Ascending aorta (tissue), 2 donors: ENCODE measurements around the gene LDLRAD4. TPM values are rescaled to one million over a fixed set of nuclear protein-coding genes. Genes with fewer than 3 reads are reported as not detected.

Source experiments
- DNase-seq, 2 donors: peaks; one replicate each; pipeline ENCODE4 v3.0.0-alpha.2; 2019; ENCODE audit warnings: low spot score in 2 of 2
- H3K27ac ChIP-seq, 2 donors: fragments of 200-600 bp; sonication (generic); one replicate each; pipeline ENCODE4 v1.5.1; 2016 to 2017; ENCODE audit warnings: mild to moderate bottlenecking in 1 of 2
- H3K27me3 ChIP-seq: fragments of 200-600 bp; sonication (generic); one replicate; pipeline ENCODE4 v1.5.1; 2017
- H3K36me3 ChIP-seq, 2 donors: fragments of 200-600 bp; sonication (generic); one replicate each; pipeline ENCODE4 v1.5.1; 2016
- H3K4me1 ChIP-seq, 2 donors: fragments of 200-600 bp; sonication (generic); one replicate each; pipeline ENCODE4 v1.5.1; 2016 to 2017; ENCODE audit warnings: mild to moderate bottlenecking in 1 of 2
- H3K4me3 ChIP-seq, 2 donors: fragments of 200-600 bp; sonication (generic); one replicate each; pipeline ENCODE4 v1.5.1; 2016 to 2017; ENCODE audit warnings: mild to moderate bottlenecking in 1 of 2
- H3K9me3 ChIP-seq, 2 donors: fragments of 200-600 bp; sonication (generic); one replicate each; pipeline ENCODE4 v1.5.1; 2016
- intact Hi-C: fragments of 100-400 bp; cut with DNase I; formaldehyde crosslinking; loops from one replicate; pipeline ENCODE4 v1.15.1; 2023
- total RNA-seq: library from RNA; depleted of rRNA; stranded (reverse); fragments of >200 nt; gene quantifications from one replicate; pipeline ENCODE4 v1.1.0, GENCODE V29; 2016
- TF ChIP-seq, protein P1 (sequence below), 3 experiments: fragments of 200-600 bp in 2 of 3; fragments of 450-650 bp in 1 of 3; sonication (generic) in 2 of 3; IDR thresholded peaks; one replicate each; pipeline ENCODE4 v1.5.1; 2016 to 2019; ENCODE audit warnings: antibody characterized with exemption in 3 of 3, mild to moderate bottlenecking in 1 of 3, moderate library complexity in 1 of 3

Gene LDLRAD4
- total RNA-seq, 1 donor from 2014 or later, result 21.0 TPM

DNA sequence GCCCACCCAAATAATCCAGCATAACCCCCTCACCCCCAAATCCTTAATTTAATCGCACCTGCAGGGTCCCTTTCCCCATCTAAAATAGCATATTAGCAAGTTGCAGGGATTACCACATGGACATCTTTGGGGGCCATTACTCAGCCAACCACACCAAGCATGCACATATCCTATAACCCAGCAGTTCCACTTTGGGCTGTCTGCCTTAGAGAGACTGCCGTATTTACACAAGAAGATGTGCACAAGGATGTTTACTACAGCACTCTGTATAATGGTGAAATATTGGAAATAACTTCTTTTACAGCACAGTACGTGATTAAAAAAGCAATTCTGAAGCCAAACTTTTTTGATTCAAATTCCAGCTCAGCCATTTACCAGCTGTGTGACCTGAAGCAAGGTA, 17.3 kb upstream of the LDLRAD4 start:
- DNase-seq, result no peak
- intact Hi-C loops, result no loop called here
- no peak overlapping the region for H3K27ac ChIP-seq
- no peak overlapping the region for H3K4me3 ChIP-seq
- H3K4me1 ChIP-seq, result no peaks in the 10 kb centered on the region
- H3K36me3 ChIP-seq, result no peaks in the 10 kb centered on the region
- TF ChIP-seq, protein P1, sequence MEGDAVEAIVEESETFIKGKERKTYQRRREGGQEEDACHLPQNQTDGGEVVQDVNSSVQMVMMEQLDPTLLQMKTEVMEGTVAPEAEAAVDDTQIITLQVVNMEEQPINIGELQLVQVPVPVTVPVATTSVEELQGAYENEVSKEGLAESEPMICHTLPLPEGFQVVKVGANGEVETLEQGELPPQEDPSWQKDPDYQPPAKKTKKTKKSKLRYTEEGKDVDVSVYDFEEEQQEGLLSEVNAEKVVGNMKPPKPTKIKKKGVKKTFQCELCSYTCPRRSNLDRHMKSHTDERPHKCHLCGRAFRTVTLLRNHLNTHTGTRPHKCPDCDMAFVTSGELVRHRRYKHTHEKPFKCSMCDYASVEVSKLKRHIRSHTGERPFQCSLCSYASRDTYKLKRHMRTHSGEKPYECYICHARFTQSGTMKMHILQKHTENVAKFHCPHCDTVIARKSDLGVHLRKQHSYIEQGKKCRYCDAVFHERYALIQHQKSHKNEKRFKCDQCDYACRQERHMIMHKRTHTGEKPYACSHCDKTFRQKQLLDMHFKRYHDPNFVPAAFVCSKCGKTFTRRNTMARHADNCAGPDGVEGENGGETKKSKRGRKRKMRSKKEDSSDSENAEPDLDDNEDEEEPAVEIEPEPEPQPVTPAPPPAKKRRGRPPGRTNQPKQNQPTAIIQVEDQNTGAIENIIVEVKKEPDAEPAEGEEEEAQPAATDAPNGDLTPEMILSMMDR (IDR thresholded peaks at IDR 0.05), result no peak
- H3K9me3 ChIP-seq, result peaks cover 0 to 12% of the 10 kb centered on the region in 2 donors
- H3K27me3 ChIP-seq, result no peaks in the 10 kb centered on the region

DNA sequence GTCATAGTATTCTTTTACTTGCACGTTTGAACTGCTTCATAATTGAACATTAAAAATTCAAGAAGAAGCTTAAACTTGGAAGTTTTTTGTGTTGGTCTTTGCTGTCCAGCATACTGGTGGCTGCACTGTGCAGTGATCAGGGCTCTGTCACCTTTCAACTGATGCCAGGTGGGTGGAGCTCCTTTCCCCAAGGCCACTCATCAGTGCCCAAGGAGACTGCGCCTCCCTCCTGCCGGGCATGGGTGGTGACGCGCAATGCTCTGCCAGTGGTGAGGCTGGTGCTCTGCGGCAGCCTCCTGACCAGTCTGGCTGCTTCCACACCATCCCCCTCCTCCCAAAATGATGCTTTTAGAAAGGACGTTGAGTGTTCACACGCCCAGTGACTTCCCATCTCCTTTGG, 16.0 kb upstream of the LDLRAD4 start:
- DNase-seq, result no peak
- TF ChIP-seq, protein P1 (IDR thresholded peaks at IDR 0.05), result no peak
- Histone ChIP-seq H3K27ac (no peak overlapping the region), H3K36me3 (no peaks in the 10 kb centered on the region), H3K27me3 (no peaks in the 10 kb centered on the region), H3K4me3 (no peak overlapping the region), H3K9me3 (peaks cover 0 to 12% of the 10 kb centered on the region in 2 donors), H3K4me1 (no peaks in the 10 kb centered on the region)
- intact Hi-C loops, result no loop called here

DNA sequence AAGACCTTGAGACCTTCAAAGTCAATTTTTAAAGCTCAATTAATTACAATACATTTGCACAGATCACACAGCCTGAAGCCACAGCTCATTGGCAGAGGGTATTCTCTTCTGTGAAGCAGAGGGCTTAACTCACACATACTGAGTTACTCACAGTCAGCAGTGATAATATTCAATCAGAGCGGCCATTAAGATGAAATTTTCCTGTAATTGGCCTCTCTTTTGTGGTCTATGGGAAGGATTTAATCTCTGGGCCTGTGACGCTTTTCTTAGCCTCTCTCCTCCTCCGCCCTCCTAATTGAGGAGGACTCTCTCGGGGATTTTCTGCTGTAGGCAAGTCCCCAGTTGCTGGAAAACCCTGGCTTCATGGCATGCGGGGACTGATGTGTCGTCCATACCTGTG, 12.3 kb upstream of the LDLRAD4 start:
- no peaks in the 10 kb centered on the region for H3K9me3 ChIP-seq
- DNase-seq, result no peak
- intact Hi-C loops, result no loop called here

DNA sequence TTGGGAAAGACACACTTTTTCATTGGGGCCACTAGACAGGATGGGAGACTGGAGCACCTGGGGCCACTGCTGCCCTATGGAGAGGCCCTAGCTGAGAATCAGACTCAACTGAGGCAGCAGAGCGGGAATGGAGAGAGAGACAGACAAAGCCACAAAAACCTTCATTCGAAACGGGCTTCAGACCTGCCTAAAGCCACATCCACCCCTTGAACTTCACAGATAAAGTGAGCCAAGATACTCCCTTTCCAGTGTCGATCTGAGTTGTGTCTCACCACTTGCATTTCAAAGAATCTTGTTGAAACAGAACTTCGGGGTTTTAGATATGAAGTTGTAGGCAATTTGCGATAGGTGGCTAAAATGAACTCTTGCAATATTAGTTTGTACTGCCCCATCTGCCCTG, 11.3 kb upstream of the LDLRAD4 start:
- Histone ChIP-seq H3K36me3 (no peaks in the 10 kb centered on the region), H3K9me3 (no peaks in the 10 kb centered on the region), H3K27ac (no peak overlapping the region), H3K4me1 (no peaks in the 10 kb centered on the region), H3K4me3 (no peak overlapping the region), H3K27me3 (no peaks in the 10 kb centered on the region)
- TF ChIP-seq, protein P1 (IDR thresholded peaks at IDR 0.05), result no peak
- intact Hi-C loops, result no loop called here
- DNase-seq, result no peak

More for the DNA sequence above, 12.3 kb upstream of the LDLRAD4 start:
- no peaks in the 10 kb centered on the region for H3K36me3 ChIP-seq
- H3K27me3 ChIP-seq, result no peaks in the 10 kb centered on the region
- TF ChIP-seq, protein P1 (IDR thresholded peaks at IDR 0.05), result no peak
- no peak overlapping the region for H3K4me3 ChIP-seq
- H3K27ac ChIP-seq, result no peak overlapping the region
- H3K4me1 ChIP-seq, result no peaks in the 10 kb centered on the region

DNA sequence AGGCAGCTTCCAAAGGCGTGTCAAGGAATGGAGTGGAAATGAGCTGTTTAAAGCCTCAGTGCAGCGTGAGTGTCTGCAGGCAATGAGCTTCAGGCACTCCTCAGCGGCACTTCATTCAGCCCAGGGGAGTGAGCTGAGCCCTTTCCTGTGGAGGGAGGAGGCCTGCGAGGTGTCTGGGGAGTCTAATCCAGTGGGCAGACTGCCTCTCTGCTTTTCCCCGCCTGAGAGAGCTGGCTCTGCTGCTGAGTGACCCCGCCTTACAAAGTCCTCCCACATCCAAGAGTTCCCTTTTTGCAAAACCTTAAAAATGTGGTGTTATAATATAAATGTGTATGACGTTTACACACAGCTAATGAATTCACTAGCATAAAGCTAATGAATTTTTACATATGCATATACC, 7.0 kb upstream of the LDLRAD4 start:
- Histone ChIP-seq H3K27ac (no peak overlapping the region), H3K36me3 (no peaks in the 10 kb centered on the region), H3K27me3 (no peaks in the 10 kb centered on the region), H3K9me3 (no peaks in the 10 kb centered on the region), H3K4me3 (no peak overlapping the region), H3K4me1 (no peaks in the 10 kb centered on the region)
- TF ChIP-seq, protein P1 (IDR thresholded peaks at IDR 0.05), result no peak
- intact Hi-C loops, result no loop called here
- DNase-seq, result no peak
